Smooth muscle cell (in vitro differentiated cells): Measurements from ENCODE around the gene RAPH1. TPM values are rescaled to one million over a fixed set of nuclear protein-coding genes. Genes with fewer than 3 reads are reported as not detected.

ENCODE experiments used
- DNase-seq: peaks from one replicate; lab custom pipeline; 2025; ENCODE audit not compliant: unreplicated experiment; lab: John Stamatoyannopoulos, UW
- H2AFZ ChIP-seq: fragments of 200-600 bp; sonication (generic); 2 replicates; pipeline ENCODE4 v1.6.0; 2016; ENCODE audit warnings: antibody characterized with exemption, low read depth, mild to moderate bottlenecking
- H3F3A ChIP-seq: fragments of 200-600 bp; sonication (generic); 2 replicates; pipeline ENCODE4 v1.6.0; 2017; ENCODE audit warnings: antibody characterized with exemption, low read depth
- H3K27ac ChIP-seq: fragments of 200-600 bp; sonication (generic); 2 replicates; pipeline ENCODE4 v1.5.1; 2016; ENCODE audit warnings: low read depth, mild to moderate bottlenecking
- H3K27me3 ChIP-seq: fragments of 200-600 bp; sonication (generic); 2 replicates; pipeline ENCODE4 v1.6.1; 2016; ENCODE audit warnings: low read depth, mild to moderate bottlenecking
- H3K36me3 ChIP-seq: fragments of 200-600 bp; sonication (generic); 2 replicates; pipeline ENCODE4 v1.5.1; 2016; ENCODE audit warnings: low read depth
- H3K4me1 ChIP-seq: fragments of 200-600 bp; sonication (generic); 2 replicates; pipeline ENCODE4 v1.5.1; 2016; ENCODE audit warnings: low read depth
- H3K4me2 ChIP-seq: fragments of 200-600 bp; sonication (generic); 2 replicates; pipeline ENCODE4 v1.6.0; 2016; ENCODE audit warnings: mild to moderate bottlenecking
- H3K4me3 ChIP-seq: fragments of 200-600 bp; sonication (generic); 2 replicates; pipeline ENCODE4 v1.5.1; 2016; ENCODE audit warnings: mild to moderate bottlenecking
- H3K79me2 ChIP-seq: fragments of 200-600 bp; sonication (generic); 2 replicates; pipeline ENCODE4 v1.6.0; 2016; ENCODE audit warnings: low read depth, mild to moderate bottlenecking
- H3K9ac ChIP-seq: fragments of 200-600 bp; sonication (generic); 2 replicates; pipeline ENCODE4 v1.6.0; 2016; ENCODE audit warnings: low read depth
- H3K9me3 ChIP-seq: fragments of 200-600 bp; sonication (generic); replicated peaks from 2 replicates; pipeline ENCODE4 v1.5.1; 2016; ENCODE audit warnings: low read depth
- H4K20me1 ChIP-seq: fragments of 200-600 bp; sonication (generic); 2 replicates; pipeline ENCODE4 v1.6.0; 2016; ENCODE audit warnings: low read depth
- CTCF ChIP-seq: fragments of 200-600 bp; sonication (generic); IDR thresholded peaks from 2 replicates; pipeline ENCODE4 v1.5.1; 2017; ENCODE audit warnings: borderline replicate concordance, mild to moderate bottlenecking, antibody characterized with exemption; ENCODE audit not compliant: insufficient read depth, poor library complexity, severe bottlenecking
- WGBS: methylation state at CpG from one replicate; pipeline ENCODE4 v1.1.7; 2016; ENCODE audit warnings: low lambda C conversion rate; 5-methylcytosine and 5-hydroxymethylcytosine counted together
- polyA plus RNA-seq: library from polyadenylated mRNA; unstranded; fragments of >200 nt; fragmentation: Nextera tagmentation; extraction: Ambion mirVana; gene quantifications from 2 replicates; pipeline ENCODE4 v1.2.1, GENCODE V29; 2016
- total RNA-seq: library from RNA; depleted of rRNA; stranded (reverse); fragments of >200 nt; gene quantifications from 2 replicates; pipeline ENCODE4 v1.2.3, GENCODE V29; 2014

Gene RAPH1
- total and polyA plus RNA-seq, 2 experiments from 2014 or later: 8.5 to 22.3 TPM

DNA sequence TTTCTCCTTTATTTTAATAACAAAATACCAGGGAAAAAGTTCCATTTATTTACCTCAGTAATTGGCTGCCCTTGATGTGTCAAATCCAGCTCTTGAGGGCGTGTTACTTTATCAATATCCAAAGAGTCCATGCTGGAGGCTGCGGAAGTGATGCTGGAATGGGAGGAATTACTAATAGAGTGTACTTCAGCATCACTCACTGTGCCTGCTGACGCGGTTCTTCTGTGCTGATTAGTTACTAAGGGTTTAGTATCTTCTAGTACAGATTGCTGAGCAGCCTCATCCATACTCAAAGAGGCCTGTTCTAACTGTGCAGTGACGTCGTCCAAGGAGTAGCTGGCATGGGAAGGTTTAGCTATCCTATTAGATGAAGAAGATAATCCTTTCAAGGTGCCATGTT is 45.6 kb downstream of the RAPH1 start:
- H3K4me2 ChIP-seq: no peak overlapping the region
- H3K4me1 ChIP-seq: no peaks in the 10 kb centered on the region
- peaks cover 21% of the 10 kb centered on the region for H4K20me1 ChIP-seq
- no peak overlapping the region for H3K4me3 ChIP-seq
- DNase-seq: no peak
- H3K9ac ChIP-seq: no peak overlapping the region
- no peak overlapping the region for H2AFZ ChIP-seq
- no peaks in the 10 kb centered on the region for H3K27me3 ChIP-seq
- no peaks in the 10 kb centered on the region for H3F3A ChIP-seq
- no peak overlapping the region for H3K27ac ChIP-seq
- peaks cover 8% of the 10 kb centered on the region for H3K79me2 ChIP-seq
- 97% methylated on average over 6 of the region's 6 CpGs for WGBS
- H3K9me3 ChIP-seq: no peaks in the 10 kb centered on the region
- TF ChIP-seq CTCF: no peak
- H3K36me3 ChIP-seq: peaks cover 5% of the 10 kb centered on the region

DNA sequence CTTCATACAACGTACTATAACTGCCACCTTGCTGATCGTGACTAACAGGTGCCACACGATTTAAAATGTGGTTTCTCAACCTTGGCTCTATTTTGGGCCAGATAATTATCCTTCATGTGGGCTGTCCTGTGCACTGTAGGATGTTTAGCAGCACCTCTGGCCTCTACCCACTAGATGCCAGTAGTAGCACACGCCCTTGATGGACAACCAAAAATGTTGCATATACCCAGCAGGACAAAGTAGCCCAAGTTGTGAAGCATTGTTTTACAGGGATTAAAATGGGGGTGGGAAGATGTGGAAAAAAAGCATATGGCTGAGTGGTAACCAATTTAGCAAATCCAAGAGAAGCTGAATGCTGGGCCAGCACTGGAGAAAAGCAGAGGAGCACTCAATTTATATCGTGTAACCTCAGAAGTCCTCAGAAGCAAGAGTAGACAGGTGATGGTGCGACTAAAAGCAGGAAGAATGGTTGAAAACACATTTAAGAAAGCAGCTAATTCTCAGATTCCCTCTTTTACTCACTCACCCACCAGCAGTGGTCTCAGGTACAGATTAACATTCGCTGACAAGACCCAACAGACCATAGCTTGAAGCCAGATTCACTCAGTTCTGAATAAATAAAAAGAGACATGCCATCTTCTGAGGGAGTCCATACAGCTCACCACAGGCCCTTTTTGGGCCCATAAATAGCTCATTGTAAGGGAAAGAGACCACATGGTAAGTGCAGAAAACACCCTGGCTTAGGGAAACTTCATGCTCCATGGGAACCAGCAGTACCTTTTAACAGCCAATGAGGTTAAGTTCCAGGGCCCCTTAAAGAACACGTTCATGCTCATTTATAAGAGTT is 50.6 kb downstream of the RAPH1 start:
- TF ChIP-seq CTCF: peak; percentile 30
- no peak for DNase-seq
- no peaks in the 10 kb centered on the region for H3K36me3 ChIP-seq

GRCh38 chr2:203480623-203481022 is 54.5 kb downstream of the RAPH1 start:
- Histone ChIP-seq H3K27ac (no peak overlapping the region), H3K9ac (no peak overlapping the region), H3K36me3 (no peaks in the 10 kb centered on the region), H3K27me3 (no peaks in the 10 kb centered on the region), H4K20me1 (peaks cover 5% of the 10 kb centered on the region), H3K4me3 (no peak overlapping the region), H3K4me1 (no peaks in the 10 kb centered on the region), H3K79me2 (peaks cover 6% of the 10 kb centered on the region), H3K9me3 (no peaks in the 10 kb centered on the region), H3K4me2 (no peak overlapping the region), H2AFZ (no peak overlapping the region), H3F3A (no peaks in the 10 kb centered on the region)
- DNase-seq: no peak
- no peak for TF ChIP-seq CTCF
- WGBS: 95% methylated on average over 5 of the region's 5 CpGs

More for the DNA sequence above, 50.6 kb downstream of the RAPH1 start:
- Histone ChIP-seq H3K4me3 (no peak overlapping the region), H3K4me1 (no peaks in the 10 kb centered on the region), H4K20me1 (peaks cover 15% of the 10 kb centered on the region), H3K9ac (no peak overlapping the region), H2AFZ (no peak overlapping the region), H3K27ac (no peak overlapping the region), H3K79me2 (peaks cover 4% of the 10 kb centered on the region), H3K9me3 (no peaks in the 10 kb centered on the region), H3K27me3 (no peaks in the 10 kb centered on the region), H3K4me2 (no peak overlapping the region), H3F3A (no peaks in the 10 kb centered on the region)
- 93% methylated on average over 8 of the region's 8 CpGs for WGBS

GRCh38 chr2:203476881-203477280 is 58.2 kb downstream of the RAPH1 start:
- no peak for TF ChIP-seq CTCF
- no peaks in the 10 kb centered on the region for H3K27me3 ChIP-seq
- no peaks in the 10 kb centered on the region for H4K20me1 ChIP-seq
- H3K4me3 ChIP-seq: no peak overlapping the region
- 95% methylated on average over 2 of the region's 2 CpGs for WGBS
- peaks cover 6% of the 10 kb centered on the region for H3K79me2 ChIP-seq
- no peaks in the 10 kb centered on the region for H3K9me3 ChIP-seq
- no peak overlapping the region for H2AFZ ChIP-seq
- no peaks in the 10 kb centered on the region for H3F3A ChIP-seq
- no peaks in the 10 kb centered on the region for H3K4me1 ChIP-seq
- H3K27ac ChIP-seq: no peak overlapping the region
- no peak overlapping the region for H3K4me2 ChIP-seq
- no peaks in the 10 kb centered on the region for H3K36me3 ChIP-seq
- H3K9ac ChIP-seq: no peak overlapping the region
- no peak for DNase-seq
